GM12875 (cell line): ENCODE data around the gene DIAPH1.

Source experiments
- H3K4me3 ChIP-seq: one replicate; pipeline ENCODE4 v1.5.1; 2011; ENCODE audit warnings: low read depth, low read length, control low read depth
- TF ChIP-seq, protein P1 (sequence below): IDR thresholded peaks from 2 replicates; pipeline ENCODE4 v1.5.1; 2011; ENCODE audit warnings: low read depth, mild to moderate bottlenecking, control low read depth, inconsistent platforms, low read length, moderate library complexity, borderline replicate concordance; ENCODE audit not compliant: insufficient read depth

Gene DIAPH1

DNA sequence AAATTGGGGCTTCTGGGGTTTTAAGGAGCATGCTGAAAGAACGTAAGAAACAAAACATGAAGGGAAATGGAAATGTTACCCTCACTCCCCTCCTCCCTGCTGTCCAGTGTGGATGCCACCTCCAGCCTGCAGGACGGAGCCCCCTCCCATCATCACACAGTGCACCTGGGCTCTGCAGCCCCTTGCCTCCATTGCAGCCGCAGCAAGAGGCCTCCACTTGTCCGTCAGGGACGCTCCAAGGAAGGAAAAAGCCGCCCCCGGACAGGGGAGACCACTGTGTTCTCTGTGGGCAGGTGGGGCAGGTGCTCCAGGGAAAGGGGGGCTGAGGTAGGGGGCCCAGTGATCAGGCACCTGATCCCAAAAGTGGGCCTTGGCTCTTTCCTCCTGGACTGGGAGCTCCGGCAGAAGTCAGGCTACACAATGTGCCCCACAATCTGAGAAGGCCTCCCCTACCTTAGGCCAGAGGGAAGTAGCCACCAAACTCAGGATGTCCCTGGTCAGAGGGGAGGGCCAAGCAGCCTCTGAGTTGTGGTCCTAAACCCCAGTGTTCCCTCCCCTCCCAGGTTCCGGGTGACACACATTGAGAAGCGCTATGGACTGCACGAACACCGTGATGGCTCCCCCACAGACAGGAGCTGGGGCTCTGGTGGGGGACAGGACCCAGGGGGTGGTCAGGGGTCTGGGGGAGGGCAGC, 20.7 kb upstream of the DIAPH1 start:
- no peak overlapping the region for H3K4me3 ChIP-seq
- TF ChIP-seq, protein P1, sequence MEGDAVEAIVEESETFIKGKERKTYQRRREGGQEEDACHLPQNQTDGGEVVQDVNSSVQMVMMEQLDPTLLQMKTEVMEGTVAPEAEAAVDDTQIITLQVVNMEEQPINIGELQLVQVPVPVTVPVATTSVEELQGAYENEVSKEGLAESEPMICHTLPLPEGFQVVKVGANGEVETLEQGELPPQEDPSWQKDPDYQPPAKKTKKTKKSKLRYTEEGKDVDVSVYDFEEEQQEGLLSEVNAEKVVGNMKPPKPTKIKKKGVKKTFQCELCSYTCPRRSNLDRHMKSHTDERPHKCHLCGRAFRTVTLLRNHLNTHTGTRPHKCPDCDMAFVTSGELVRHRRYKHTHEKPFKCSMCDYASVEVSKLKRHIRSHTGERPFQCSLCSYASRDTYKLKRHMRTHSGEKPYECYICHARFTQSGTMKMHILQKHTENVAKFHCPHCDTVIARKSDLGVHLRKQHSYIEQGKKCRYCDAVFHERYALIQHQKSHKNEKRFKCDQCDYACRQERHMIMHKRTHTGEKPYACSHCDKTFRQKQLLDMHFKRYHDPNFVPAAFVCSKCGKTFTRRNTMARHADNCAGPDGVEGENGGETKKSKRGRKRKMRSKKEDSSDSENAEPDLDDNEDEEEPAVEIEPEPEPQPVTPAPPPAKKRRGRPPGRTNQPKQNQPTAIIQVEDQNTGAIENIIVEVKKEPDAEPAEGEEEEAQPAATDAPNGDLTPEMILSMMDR: no peak

DNA sequence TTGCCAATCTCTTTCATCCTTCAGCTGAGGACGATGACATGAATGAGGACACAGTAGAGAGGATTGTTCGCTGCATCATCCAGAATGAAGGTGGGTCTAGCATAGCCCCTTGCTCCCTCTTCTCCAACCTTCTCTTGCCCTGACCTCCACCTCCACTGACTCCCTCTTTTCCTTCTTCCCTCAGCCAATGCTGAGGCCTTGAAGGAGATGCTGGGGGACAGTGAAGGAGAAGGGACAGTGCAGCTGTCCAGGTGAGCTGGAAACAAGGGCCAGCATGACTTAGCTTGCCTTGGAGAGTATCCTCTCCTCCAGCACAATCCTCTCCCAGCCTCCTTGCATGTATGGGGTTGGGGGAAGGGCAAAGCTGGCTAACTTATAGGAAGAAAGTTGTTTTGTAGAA, 20.0 kb upstream of the DIAPH1 start:
- no peak overlapping the region for H3K4me3 ChIP-seq
- TF ChIP-seq, protein P1: no peak

DNA sequence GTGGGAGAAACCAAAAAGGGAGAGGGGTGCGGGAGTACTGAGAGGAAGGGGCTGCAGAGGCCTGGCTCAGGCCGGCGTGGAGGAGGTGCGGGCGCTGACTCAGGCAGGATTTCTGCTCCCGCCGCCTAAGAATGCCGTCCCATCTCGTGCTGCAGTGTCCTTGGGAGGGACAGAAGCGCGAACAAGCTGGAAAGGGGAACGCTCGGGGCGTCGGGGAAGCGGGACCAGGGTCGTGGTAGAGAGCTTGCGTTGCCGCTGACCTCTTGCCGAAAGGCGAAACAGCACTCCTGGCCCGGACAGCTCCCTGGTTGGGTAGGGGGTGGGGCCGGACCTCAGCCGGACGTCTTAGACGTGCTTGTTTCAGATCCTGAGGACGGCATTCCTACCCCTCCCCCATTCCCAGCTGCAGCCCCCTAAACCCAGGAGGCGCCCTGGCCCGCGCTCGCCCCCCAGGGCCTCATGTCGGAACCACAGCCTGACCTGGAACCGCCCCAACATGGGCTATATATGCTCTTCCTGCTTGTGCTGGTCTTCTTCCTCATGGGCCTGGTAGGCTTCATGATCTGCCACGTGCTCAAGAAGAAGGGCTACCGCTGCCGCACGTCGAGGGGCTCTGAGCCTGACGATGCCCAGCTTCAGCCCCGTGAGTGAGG, 19.1 kb upstream of the DIAPH1 start:
- TF ChIP-seq, protein P1: peak; percentile 73
- H3K4me3 ChIP-seq: peak overlapping the region; percentile 86

DNA sequence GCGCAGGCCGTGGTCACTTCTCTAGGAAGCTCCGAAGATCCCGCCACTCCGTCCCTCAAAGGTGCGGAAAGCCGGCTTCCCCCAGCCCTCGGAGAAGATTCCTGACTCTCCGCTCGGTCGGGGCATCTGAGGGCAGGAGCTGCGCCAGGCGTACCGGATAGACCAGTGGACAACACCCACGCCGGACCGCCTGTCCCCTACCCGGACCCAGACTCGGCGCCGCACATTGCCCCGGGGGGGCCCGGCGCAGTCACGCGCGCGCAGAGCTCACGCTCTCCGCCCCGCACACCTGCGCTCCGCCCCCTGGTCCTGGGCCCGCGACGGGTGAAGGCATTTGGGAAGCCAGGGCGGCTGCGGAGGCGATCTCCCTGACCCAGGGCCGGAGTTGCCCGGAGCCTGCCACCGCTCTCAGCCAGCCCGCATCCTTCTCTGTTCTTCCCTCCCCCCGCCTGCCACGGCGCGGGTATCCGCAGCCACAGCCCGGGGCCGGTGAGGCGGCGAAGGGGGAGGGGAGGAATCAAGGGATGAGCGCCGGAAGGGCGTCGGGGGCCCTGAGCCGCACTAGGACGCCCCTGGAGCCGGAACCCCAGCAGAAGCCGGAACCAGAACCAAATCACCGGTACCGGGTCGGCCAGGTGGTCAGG, 18.4 kb upstream of the DIAPH1 start:
- H3K4me3 ChIP-seq: peak overlapping the region; percentile 86
- TF ChIP-seq, protein P1: no peak

DNA sequence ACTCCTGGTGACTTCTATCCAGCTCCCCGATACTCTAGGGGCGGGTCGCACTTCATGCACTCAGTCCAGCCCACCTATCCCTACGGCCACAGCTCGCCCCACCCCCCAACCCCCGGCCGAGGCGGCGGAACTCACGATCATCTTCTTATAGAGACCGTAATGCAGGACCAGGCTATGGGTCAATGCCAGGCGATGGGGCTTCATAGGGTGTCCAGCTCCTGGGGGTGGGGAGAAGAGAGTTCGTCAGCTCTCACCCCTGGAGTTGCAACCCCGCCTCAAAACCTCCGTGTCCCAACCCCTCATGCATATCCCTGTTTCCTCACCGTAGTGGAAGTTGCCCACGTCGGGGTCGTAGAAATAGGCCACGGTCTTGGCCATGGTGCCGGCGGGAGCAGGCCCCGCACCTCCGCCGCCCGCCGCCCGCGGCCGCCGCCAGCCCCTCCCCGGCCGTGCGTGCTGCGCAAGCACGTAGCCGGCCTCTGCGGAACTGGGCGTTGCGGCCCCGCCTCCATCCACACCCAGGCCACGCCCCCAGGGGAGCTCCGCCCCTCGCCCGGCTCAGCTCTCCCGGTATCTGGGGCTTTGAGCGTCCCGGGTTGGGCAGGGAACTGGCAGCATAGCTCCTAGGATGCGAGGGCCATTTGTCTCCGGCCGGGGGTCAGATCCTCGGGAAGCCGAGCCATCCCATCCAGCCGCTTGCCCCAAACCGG, 17.8 kb upstream of the DIAPH1 start, which contains the start of the genes HDAC3 and RELL2:
Gene HDAC3, minus strand, starts transcription at position 437 of the 710 bp plus-strand sequence. Its CDS starts 59 bp downstream, at position 378.
Gene RELL2, plus strand, starts transcription at position 585 of the 710 bp plus-strand sequence. CDS start 1,229 bp downstream, outside the sequence.
- TF ChIP-seq, protein P1: no peak

DNA sequence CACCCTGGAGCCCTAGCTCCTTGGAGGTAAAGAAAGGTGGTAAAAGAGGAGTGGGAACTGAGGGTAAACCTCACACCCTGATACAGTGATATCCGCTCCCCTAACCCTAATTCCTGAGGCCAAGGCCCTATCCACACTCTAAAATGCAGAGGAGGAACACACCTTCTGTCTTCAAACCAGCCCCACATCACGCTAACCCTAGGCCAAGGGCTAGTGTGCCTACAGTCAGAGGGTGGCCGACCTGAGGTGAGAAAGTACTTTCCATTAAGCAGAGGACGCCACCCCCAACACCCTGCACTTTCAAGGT, 17.3 kb upstream of the DIAPH1 start:
- TF ChIP-seq, protein P1: no peak

More for the DNA sequence above, 17.8 kb upstream of the DIAPH1 start, which contains the start of the genes HDAC3 and RELL2:
- peak within 1 kb of the TSS; percentile 86 for H3K4me3 ChIP-seq

More for the DNA sequence above, 17.3 kb upstream of the DIAPH1 start:
- peak overlapping the region; percentile 86 for H3K4me3 ChIP-seq
